HepG2 (cell line): ENCODE measurements around the gene RGMA. TPM values are rescaled to one million over a fixed set of nuclear protein-coding genes. Genes with fewer than 3 reads are reported as not detected.

Experiments used
- ATAC-seq: fragments of 200-7000 bp; cut with Tn5 transposase; 3 replicates; pipeline ENCODE4 v1.9.1; 2020; ENCODE audit warnings: mild to moderate bottlenecking, moderate library complexity
- BruUV-seq: library from RNA; stranded (reverse); fragments of 400-500 nt; replicated peaks from 2 replicates; lab custom pipeline; 2021; lab: Mats Ljungman, UMichigan
- CTCF ChIA-PET: fragments of 300-600 bp; formaldehyde crosslinking; extraction: SDS; loops from one replicate; lab custom pipeline; 2021; ENCODE audit warnings: low total read pairs, inconsistent platforms, low intra/inter-chr PET ratio; lab: Yijun Ruan, JAX
- POLR2A ChIA-PET: fragments of 350-600 bp; sonication (Branson Sonifier 250); formaldehyde crosslinking; loops from one replicate; lab custom pipeline; 2020; ENCODE audit warnings: antibody characterized with exemption, inconsistent platforms; lab: Yijun Ruan, JAX
- DNase-seq: peaks from one replicate; pipeline ENCODE4 v3.0.0-alpha.2; 2015; ENCODE audit warnings: low spot score
- FAIRE-seq: peaks from 3 replicates; lab custom pipeline; 2011; peaks lifted over from hg19 to GRCh38; lab: Jason Lieb, UNC
- H2AFZ ChIP-seq: one replicate; pipeline ENCODE4 v1.6.1; 2011; ENCODE audit warnings: low read length, inconsistent platforms
- H3K27ac ChIP-seq: fragments of 300-600 bp; 3 replicates; pipeline ENCODE4 v1.8.0; 2011; ENCODE audit warnings: mixed run types, mild to moderate bottlenecking, mixed read lengths, low read length, inconsistent platforms; ENCODE audit not compliant: insufficient read depth; ENCODE audit errors: extremely low read length
- H3K27me3 ChIP-seq, 2 experiments: fragments of 200-600 bp in 1 of 2; 2 replicates in 1 of 2; 3 replicates in 1 of 2; pipeline versions ENCODE4 v1.6.0 to v1.8.0; 2011; ENCODE audit warnings: low read length in 2 of 2, mild to moderate bottlenecking in 2 of 2, moderate library complexity in 2 of 2, inconsistent platforms in 1 of 2; ENCODE audit not compliant: insufficient read depth in 2 of 2, control insufficient read depth in 1 of 2
- H3K36me3 ChIP-seq, 2 experiments: fragments of 200-600 bp in 1 of 2; replicated peaks in 1 of 2; 2 replicates in 1 of 2; 3 replicates in 1 of 2; pipeline versions ENCODE4 v1.5.1 to v1.8.0; 2011; ENCODE audit warnings: low read length in 2 of 2, inconsistent platforms in 1 of 2; ENCODE audit not compliant: insufficient read depth in 2 of 2, control insufficient read depth in 1 of 2
- H3K4me1 ChIP-seq: 2 replicates; pipeline ENCODE4 v1.5.1; 2012; ENCODE audit warnings: low read length, inconsistent platforms; ENCODE audit not compliant: insufficient read depth
- H3K4me2 ChIP-seq: 2 replicates; pipeline ENCODE4 v1.6.0; 2011; ENCODE audit warnings: low read depth, low read length, inconsistent platforms
- H3K4me3 ChIP-seq, 3 experiments: fragments of 200-600 bp in 1 of 3; sonication (generic), shearing (Covaris generic) in 1 of 3; replicated peaks in 1 of 3; 2 replicates each; pipeline ENCODE4 v1.5.1; 2011 to 2016; ENCODE audit warnings: low read length in 3 of 3, inconsistent platforms in 2 of 3, low read depth in 2 of 3, mild to moderate bottlenecking in 2 of 3, control low read depth in 1 of 3, mixed read lengths in 1 of 3; ENCODE audit not compliant: insufficient read depth in 1 of 3
- H3K79me2 ChIP-seq: one replicate; pipeline ENCODE4 v1.6.1; 2011; ENCODE audit warnings: low read length, inconsistent platforms; ENCODE audit not compliant: insufficient read depth
- H3K9ac ChIP-seq: 2 replicates; pipeline ENCODE4 v1.6.0; 2011; ENCODE audit warnings: mild to moderate bottlenecking, low read depth, low read length, inconsistent platforms; ENCODE audit not compliant: insufficient read depth
- H3K9me3 ChIP-seq: 2 replicates; pipeline ENCODE4 v1.5.1; 2012; ENCODE audit warnings: mild to moderate bottlenecking, low read length
- H4K20me1 ChIP-seq: 2 replicates; pipeline ENCODE4 v1.6.0; 2011; ENCODE audit warnings: inconsistent platforms, mild to moderate bottlenecking, low read length, moderate library complexity; ENCODE audit not compliant: insufficient read depth
- CEBPB ChIP-seq: IDR thresholded peaks from 2 replicates; pipeline ENCODE4 v1.6.1; 2011; ENCODE audit warnings: low read depth, low read length, improper control_type of control experiment, borderline replicate concordance
- CENPX ChIP-seq: sonication (generic); formaldehyde crosslinking; IDR thresholded peaks from 2 replicates; pipeline ENCODE4 v1.9.0; 2021; ENCODE audit warnings: mild to moderate bottlenecking, missing genetic modification reagents, moderate library complexity
- GTF3A ChIP-seq: sonication (generic); formaldehyde crosslinking; conservative IDR thresholded peaks from 2 replicates; pipeline ENCODE4 v1.4.0; 2020; ENCODE audit warnings: mild to moderate bottlenecking, missing genetic modification reagents
- KAT8 ChIP-seq: IDR thresholded peaks from 2 replicates; pipeline ENCODE4 v1.6.1; 2016; ENCODE audit warnings: missing genetic modification reagents, missing compliant biosample characterization
- RBFOX2 ChIP-seq: fragments of 200-400 bp; formaldehyde crosslinking; IDR thresholded peaks from 2 replicates; pipeline ENCODE4 v1.6.1; 2017; ENCODE audit warnings: low read depth, mild to moderate bottlenecking, low read length
- SIN3A ChIP-seq: IDR thresholded peaks from 2 replicates; pipeline ENCODE4 v1.6.1; 2011; ENCODE audit warnings: low read depth, mild to moderate bottlenecking, control low read depth, low read length, borderline replicate concordance
- SKI ChIP-seq: fragments of 450-650 bp; IDR thresholded peaks from one replicate; pipeline ENCODE4 v1.6.1; 2018; ENCODE audit warnings: mild to moderate bottlenecking; ENCODE audit not compliant: partially characterized antibody
- THRA ChIP-seq: sonication (generic); formaldehyde crosslinking; IDR thresholded peaks from 2 replicates; pipeline ENCODE4 v1.4.0; 2020; ENCODE audit warnings: missing genetic modification reagents, borderline replicate concordance
- ZNF180 ChIP-seq: sonication (generic); formaldehyde crosslinking; IDR thresholded peaks from 2 replicates; pipeline ENCODE4 v1.4.0; 2020; ENCODE audit warnings: low read depth, missing genetic modification reagents, borderline replicate concordance
- ZNF24 ChIP-seq: fragments of 450-650 bp; IDR thresholded peaks from 2 replicates; pipeline ENCODE4 v1.6.1; 2017; ENCODE audit warnings: antibody characterized with exemption, mild to moderate bottlenecking
- ZNF367 ChIP-seq: sonication (generic); formaldehyde crosslinking; IDR thresholded peaks from 2 replicates; pipeline ENCODE4 v1.4.0; 2020; ENCODE audit warnings: missing genetic modification reagents, borderline replicate concordance
- ZNF713 ChIP-seq: sonication (generic); formaldehyde crosslinking; IDR thresholded peaks from 2 replicates; pipeline ENCODE4 v1.4.0; 2020; ENCODE audit warnings: mild to moderate bottlenecking, missing genetic modification reagents
- ZNF770 ChIP-seq: sonication (generic); formaldehyde crosslinking; IDR thresholded peaks from 2 replicates; pipeline ENCODE4 v1.5.0; 2020; ENCODE audit warnings: mild to moderate bottlenecking, missing genetic modification reagents
- WGBS: methylation state at CpG from one replicate; pipeline ENCODE4 v1.1.6; 2017; ENCODE audit warnings: low lambda C conversion rate; 5-methylcytosine and 5-hydroxymethylcytosine counted together
- in situ Hi-C: cut with HindIII; loops from 2 replicates; pipeline ENCODE4 v1.10.0; 2017; ENCODE audit warnings: low pct_unique_long_range_greater_than_20kb; ENCODE audit not compliant: extremely low pct_ligation_motif_present
- intact Hi-C: fragments of 100-400 bp; cut with micrococcal nuclease; formaldehyde crosslinking; loops from one replicate; pipeline ENCODE4 v1.10.0; 2022; ENCODE audit not compliant: unreplicated experiment
- polyA plus RNA-seq, 8 experiments: library from polyadenylated mRNA; depleted of rRNA in 3 of 8; stranded (reverse) in 7 of 8; unstranded in 1 of 8; fragments of >200 nt; fragmentation: Illumina TruSeq in 4 of 8; extraction: Trizol in 4 of 8; gene quantifications; 2 replicates each; pipeline versions ENCODE4 v1.2.1 to v1.2.3, GENCODE V29; 2011 to 2016; ENCODE audit warnings: low read depth in 4 of 8, missing spikeins in 1 of 8, mixed read lengths in 1 of 8; ENCODE audit not compliant: insufficient read depth in 1 of 8
- total RNA-seq, 5 experiments: library from RNA; depleted of rRNA; stranded (reverse); fragments of >200 nt; fragmentation: Illumina TruSeq; extraction: Trizol; gene quantifications; 2 replicates each; pipeline ENCODE4 v1.2.3, GENCODE V29; 2016; ENCODE audit warnings: low read depth in 1 of 5

The RGMA gene
- total and polyA plus RNA-seq, 2 of the 13 experiments (the other 11 are each of a cell fraction or from before 2014, with no cell fraction given): not detected

- H2AFZ ChIP-seq: no peak overlapping the region
- peaks cover 6% of the 10 kb centered on the region for H3K79me2 ChIP-seq
- POLR2A ChIA-PET: no interaction called here
- no peaks in the 10 kb centered on the region; the same call in 1 of the 2 replicates for H3K4me1 ChIP-seq
- peaks cover 29% of the 10 kb centered on the region for H4K20me1 ChIP-seq
- intact Hi-C loops (no loop called here), in situ Hi-C loops (loop anchor here (25.0 kb wide), 1 partner anchor 237 kb away; no protein-coding TSS in a partner anchor)
- DNase-seq: no peak
- CTCF ChIA-PET: no interaction called here
- WGBS: 98% methylated on average over 10 of the region's 10 CpGs
- H3K27ac ChIP-seq: no peak overlapping the region
- ATAC-seq: no peak
- no peak overlapping the region for H3K4me2 ChIP-seq
- H3K4me3 ChIP-seq: no peak overlapping the region
- H3K36me3 ChIP-seq: peaks cover 36 to 76% of the 10 kb centered on the region in 2 experiments
- BruUV-seq: no TSS peak
- no peak for FAIRE-seq
- H3K27me3 ChIP-seq: no peaks in the 10 kb centered on the region
- H3K9ac ChIP-seq: no peak overlapping the region
- H3K9me3 ChIP-seq: no peaks in the 10 kb centered on the region
- no peak for TF ChIP-seq ZNF713 (CRISPR knock-in tag)
- no peak for TF ChIP-seq RBFOX2
- TF ChIP-seq ZNF367 (CRISPR knock-in tag): no peak
- no peak for TF ChIP-seq KAT8 (CRISPR knock-in tag)
- no peak for TF ChIP-seq GTF3A (CRISPR knock-in tag)
- TF ChIP-seq ZNF24: no peak
- TF ChIP-seq CEBPB: no peak
- TF ChIP-seq SKI: no peak
- TF ChIP-seq SIN3A: no peak
- TF ChIP-seq THRA: no peak
- no peak for TF ChIP-seq CENPX (CRISPR knock-in tag)
- no peak for TF ChIP-seq ZNF770 (CRISPR knock-in tag)
- TF ChIP-seq ZNF180 (CRISPR knock-in tag): no peak
These were observed 64.7 kb downstream of the RGMA start for GRCh38 chr15:93024293-93024692.
